K562 (cell line): Measurements from ENCODE around the gene FUT6. TPM values are rescaled to one million over a fixed set of nuclear protein-coding genes. Genes with fewer than 3 reads are reported as not detected.

Experiments
- CBFA2T2 ChIP-seq: fragments of 450-650 bp; conservative IDR thresholded peaks from 2 replicates; pipeline ENCODE4 v1.6.1; 2017; ENCODE audit warnings: mild to moderate bottlenecking
- CEBPB ChIP-seq: fragments of 450-650 bp; IDR thresholded peaks from 2 replicates; pipeline ENCODE4 v1.6.1; 2016; ENCODE audit warnings: missing genetic modification characterization, missing compliant biosample characterization
- CTCFL ChIP-seq: IDR thresholded peaks from 2 replicates; pipeline ENCODE4 v1.6.1; 2011; ENCODE audit warnings: borderline replicate concordance, low read depth, mild to moderate bottlenecking, moderate library complexity, low read length; ENCODE audit not compliant: insufficient read depth, poor library complexity, severe bottlenecking
- FOXJ2 ChIP-seq: fragments of 200-800 bp; sonication (Bioruptor generic); IDR thresholded peaks from 2 replicates; pipeline ENCODE4 v1.6.1; 2016; ENCODE audit warnings: missing genetic modification characterization, missing compliant biosample characterization
- MCM5 ChIP-seq: fragments of 450-650 bp; IDR thresholded peaks from 2 replicates; pipeline ENCODE4 v1.6.1; 2016; ENCODE audit warnings: low read depth
- MGA ChIP-seq: fragments of 450-650 bp; IDR thresholded peaks from 2 replicates; pipeline ENCODE4 v1.6.1; 2016; ENCODE audit warnings: mild to moderate bottlenecking, moderate library complexity
- NR3C1 ChIP-seq: sonication (generic); formaldehyde crosslinking; IDR thresholded peaks from 2 replicates; pipeline ENCODE4 v1.8.1; 2022; ENCODE audit warnings: missing genetic modification reagents
- RCOR1 ChIP-seq, 2 experiments: IDR thresholded peaks; 2 replicates each; pipeline ENCODE4 v1.6.1; 2012; ENCODE audit warnings: low read depth in 2 of 2, low read length in 2 of 2, borderline replicate concordance in 1 of 2, improper control_type of control experiment in 1 of 2
- ZFX ChIP-seq: sonication (generic); formaldehyde crosslinking; IDR thresholded peaks from 2 replicates; pipeline ENCODE4 v1.8.0; 2022; ENCODE audit warnings: mild to moderate bottlenecking, missing genetic modification reagents, moderate library complexity
- ZNF282 ChIP-seq: sonication (generic); formaldehyde crosslinking; IDR thresholded peaks from 2 replicates; pipeline ENCODE4 v1.8.1; 2023; ENCODE audit warnings: missing genetic modification reagents
- ZNF408 ChIP-seq: fragments of 250-450 bp; sonication (Bioruptor Pico); IDR thresholded peaks from 2 replicates; pipeline ENCODE4 v1.4.0; 2020; ENCODE audit warnings: low read depth, mild to moderate bottlenecking, moderate library complexity
- polyA plus RNA-seq, 8 experiments: library from polyadenylated mRNA; depleted of rRNA in 4 of 8; stranded (reverse) in 5 of 8; unstranded in 3 of 8; fragments of >200 nt; fragmentation: Nextera tagmentation in 2 of 8; fragmentation: Illumina TruSeq in 1 of 8; extraction: Ambion mirVana in 2 of 8; extraction: Trizol in 1 of 8; gene quantifications; 2 replicates each; pipeline versions ENCODE4 v1.2.1 to v1.2.3, GENCODE V29; 2011 to 2014; ENCODE audit warnings: inconsistent platforms in 1 of 8, missing spikeins in 1 of 8
- total RNA-seq, 7 experiments: library from RNA; depleted of rRNA in 6 of 7; stranded (reverse); fragments of >200 nt in 6 of 7; fragmentation: Illumina TruSeq in 2 of 7; extraction: Trizol in 2 of 7; gene quantifications; 2 replicates each; pipeline versions ENCODE4 v1.2.1 to v1.2.3, GENCODE V29; 2011 to 2021; ENCODE audit warnings: low replicate concordance in 1 of 7
- TF ChIP-seq, protein P1 (sequence below): fragments of 250-450 bp; sonication (Bioruptor Pico); IDR thresholded peaks from 2 replicates; pipeline ENCODE4 v1.5.0; 2020; ENCODE audit warnings: mild to moderate bottlenecking, borderline replicate concordance

FUT6 gene
- total and polyA plus RNA-seq, 9 of the 15 experiments (the other 6 are each of a cell fraction or from before 2014, with no cell fraction given): 0.04 TPM; not detected in 8

DNA sequence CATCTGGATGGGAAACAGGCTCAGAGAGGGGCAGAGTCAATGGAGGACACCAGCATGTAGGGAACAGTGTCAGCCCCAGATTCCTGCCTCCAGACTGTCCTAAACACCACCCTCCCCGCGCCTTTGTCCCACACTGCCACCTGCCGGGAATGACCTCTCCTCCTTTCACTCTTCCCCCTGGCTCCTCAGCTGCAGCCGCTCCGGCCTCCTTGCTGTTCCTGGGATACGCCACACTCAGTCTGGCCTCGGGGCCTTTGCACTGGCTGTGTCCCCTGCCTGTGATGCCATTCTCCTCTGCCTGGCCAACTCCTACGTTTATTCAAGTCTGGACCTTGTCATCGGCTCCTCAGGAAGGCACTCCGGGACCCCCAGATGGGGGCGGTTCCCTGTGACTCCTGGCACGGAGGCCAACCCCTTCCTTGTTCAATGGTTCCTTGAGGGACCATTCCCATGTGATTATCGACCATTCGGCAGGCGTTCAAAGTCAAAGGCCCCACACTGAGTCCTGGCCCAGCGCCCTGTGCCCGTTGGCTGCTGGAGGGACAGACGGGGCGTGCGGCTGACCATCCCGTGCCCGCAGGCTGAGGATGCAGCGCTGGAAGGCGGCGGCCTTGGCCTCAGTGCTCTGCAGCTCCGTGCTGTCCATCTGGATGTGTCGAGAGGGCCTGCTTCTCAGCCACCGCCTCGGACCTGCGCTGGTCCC is 15.8 kb downstream of the FUT6 start (continued):
- TF ChIP-seq CTCFL (peak; percentile 18), NR3C1 (CRISPR knock-in tag) (no peak), RCOR1 (IDR thresholded peaks at IDR 0.05; ENCODE audit: borderline replicate concordance in 1 of 2, low read depth in 2 of 2, low read length in 2 of 2) (peak in 1 of 2 experiments; percentile 35; a peak in 1 of 4 replicates), MCM5 (no peak), MGA (no peak), CEBPB (tag) (no peak), ZNF282 (no peak), ZNF408 (CRISPR knock-in tag) (no peak), FOXJ2 (tag) (no peak), CBFA2T2 (no peak), ZFX (CRISPR knock-in tag) (no peak)
- TF ChIP-seq, protein P1, sequence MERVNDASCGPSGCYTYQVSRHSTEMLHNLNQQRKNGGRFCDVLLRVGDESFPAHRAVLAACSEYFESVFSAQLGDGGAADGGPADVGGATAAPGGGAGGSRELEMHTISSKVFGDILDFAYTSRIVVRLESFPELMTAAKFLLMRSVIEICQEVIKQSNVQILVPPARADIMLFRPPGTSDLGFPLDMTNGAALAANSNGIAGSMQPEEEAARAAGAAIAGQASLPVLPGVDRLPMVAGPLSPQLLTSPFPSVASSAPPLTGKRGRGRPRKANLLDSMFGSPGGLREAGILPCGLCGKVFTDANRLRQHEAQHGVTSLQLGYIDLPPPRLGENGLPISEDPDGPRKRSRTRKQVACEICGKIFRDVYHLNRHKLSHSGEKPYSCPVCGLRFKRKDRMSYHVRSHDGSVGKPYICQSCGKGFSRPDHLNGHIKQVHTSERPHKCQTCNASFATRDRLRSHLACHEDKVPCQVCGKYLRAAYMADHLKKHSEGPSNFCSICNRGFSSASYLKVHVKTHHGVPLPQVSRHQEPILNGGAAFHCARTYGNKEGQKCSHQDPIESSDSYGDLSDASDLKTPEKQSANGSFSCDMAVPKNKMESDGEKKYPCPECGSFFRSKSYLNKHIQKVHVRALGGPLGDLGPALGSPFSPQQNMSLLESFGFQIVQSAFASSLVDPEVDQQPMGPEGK (CRISPR knock-in tag): no peak
